GM23248 (cell line): ENCODE data around the gene MRNIP. TPM values are rescaled to one million over a fixed set of nuclear protein-coding genes. Genes with fewer than 3 reads are reported as not detected.

ENCODE experiments used
- DNase-seq: peaks from one replicate; pipeline ENCODE4 v3.0.0-alpha.2; 2015
- H2AFZ ChIP-seq: fragments of 200-600 bp; sonication (generic); 2 replicates; pipeline ENCODE4 v1.6.1; 2016; ENCODE audit warnings: antibody characterized with exemption
- H3F3A ChIP-seq: fragments of 200-600 bp; sonication (generic); 2 replicates; pipeline ENCODE4 v1.6.1; 2016; ENCODE audit warnings: mild to moderate bottlenecking, antibody characterized with exemption, mixed run types; ENCODE audit not compliant: insufficient read depth
- H3K27ac ChIP-seq: fragments of 200-600 bp; sonication (generic); 2 replicates; pipeline ENCODE4 v1.5.1; 2016; ENCODE audit warnings: mild to moderate bottlenecking
- H3K27me3 ChIP-seq: fragments of 200-600 bp; sonication (generic); replicated peaks from 2 replicates; pipeline ENCODE4 v1.6.1; 2016; ENCODE audit warnings: mild to moderate bottlenecking; ENCODE audit not compliant: insufficient read depth
- H3K36me3 ChIP-seq: fragments of 200-600 bp; sonication (generic); 2 replicates; pipeline ENCODE4 v1.6.1; 2016; ENCODE audit warnings: low read depth, mild to moderate bottlenecking
- H3K4me1 ChIP-seq: fragments of 200-600 bp; sonication (generic); 2 replicates; pipeline ENCODE4 v1.6.1; 2016; ENCODE audit warnings: mild to moderate bottlenecking; ENCODE audit not compliant: insufficient read depth
- H3K4me2 ChIP-seq: fragments of 200-600 bp; sonication (generic); one replicate; pipeline ENCODE4 v1.6.1; 2016; ENCODE audit warnings: mild to moderate bottlenecking; ENCODE audit not compliant: unreplicated experiment
- H3K4me3 ChIP-seq: fragments of 200-600 bp; sonication (generic); 2 replicates; pipeline ENCODE4 v1.5.1; 2016; ENCODE audit warnings: mild to moderate bottlenecking
- H3K79me2 ChIP-seq: fragments of 200-600 bp; sonication (generic); 2 replicates; pipeline ENCODE4 v1.6.1; 2016; ENCODE audit warnings: mild to moderate bottlenecking; ENCODE audit not compliant: insufficient read depth
- H3K9ac ChIP-seq: fragments of 200-600 bp; sonication (generic); 2 replicates; pipeline ENCODE4 v1.6.1; 2016; ENCODE audit warnings: mild to moderate bottlenecking
- H3K9me2 ChIP-seq: fragments of 200-600 bp; sonication (generic); 2 replicates; pipeline ENCODE4 v1.6.1; 2016; ENCODE audit warnings: mixed run types, mild to moderate bottlenecking, moderate library complexity; ENCODE audit not compliant: insufficient read depth
- H3K9me3 ChIP-seq: fragments of 200-600 bp; sonication (generic); one replicate; pipeline ENCODE4 v1.6.1; 2017; ENCODE audit warnings: low read depth
- H4K20me1 ChIP-seq: fragments of 200-600 bp; sonication (generic); 2 replicates; pipeline ENCODE4 v1.6.0; 2016; ENCODE audit not compliant: insufficient read depth
- EZH2 ChIP-seq: fragments of 200-600 bp; sonication (generic); IDR thresholded peaks from 2 replicates; pipeline ENCODE4 v1.6.1; 2018; ENCODE audit warnings: antibody characterized with exemption, mild to moderate bottlenecking; ENCODE audit not compliant: insufficient read depth, poor library complexity, severe bottlenecking
- EZH2phosphoT487 ChIP-seq: fragments of 200-600 bp; sonication (generic); IDR thresholded peaks from 2 replicates; pipeline ENCODE4 v1.6.1; 2018; ENCODE audit warnings: antibody characterized with exemption, moderate library complexity, mild to moderate bottlenecking, low read depth; ENCODE audit not compliant: insufficient read depth
- WGBS, 2 experiments: methylation state at CpG; one replicate each; pipeline ENCODE4 v1.1.6; 2015 to 2017; ENCODE audit warnings: low lambda C conversion rate in 2 of 2, low coverage in 1 of 2; ENCODE audit errors: missing lambda C conversion rate in 2 of 2; 5-methylcytosine and 5-hydroxymethylcytosine counted together
- in situ Hi-C: fragments of 300-500 bp; cut with MboI; formaldehyde crosslinking; loops from 2 replicates; pipeline ENCODE4 v1.15.0; 2020
- polyA plus RNA-seq: library from polyadenylated mRNA; unstranded; fragments of >200 nt; fragmentation: Nextera tagmentation; extraction: Ambion mirVana; gene quantifications from 2 replicates; pipeline ENCODE4 v1.2.1, GENCODE V29; 2016
- total RNA-seq: library from RNA; depleted of rRNA; stranded (reverse); fragments of >200 nt; shearing (Covaris generic); gene quantifications from 2 replicates; pipeline ENCODE4 v1.2.3, GENCODE V29; 2014

MRNIP gene
- total and polyA plus RNA-seq, 2 experiments from 2014 or later, result 14.1 to 17.3 TPM

DNA sequence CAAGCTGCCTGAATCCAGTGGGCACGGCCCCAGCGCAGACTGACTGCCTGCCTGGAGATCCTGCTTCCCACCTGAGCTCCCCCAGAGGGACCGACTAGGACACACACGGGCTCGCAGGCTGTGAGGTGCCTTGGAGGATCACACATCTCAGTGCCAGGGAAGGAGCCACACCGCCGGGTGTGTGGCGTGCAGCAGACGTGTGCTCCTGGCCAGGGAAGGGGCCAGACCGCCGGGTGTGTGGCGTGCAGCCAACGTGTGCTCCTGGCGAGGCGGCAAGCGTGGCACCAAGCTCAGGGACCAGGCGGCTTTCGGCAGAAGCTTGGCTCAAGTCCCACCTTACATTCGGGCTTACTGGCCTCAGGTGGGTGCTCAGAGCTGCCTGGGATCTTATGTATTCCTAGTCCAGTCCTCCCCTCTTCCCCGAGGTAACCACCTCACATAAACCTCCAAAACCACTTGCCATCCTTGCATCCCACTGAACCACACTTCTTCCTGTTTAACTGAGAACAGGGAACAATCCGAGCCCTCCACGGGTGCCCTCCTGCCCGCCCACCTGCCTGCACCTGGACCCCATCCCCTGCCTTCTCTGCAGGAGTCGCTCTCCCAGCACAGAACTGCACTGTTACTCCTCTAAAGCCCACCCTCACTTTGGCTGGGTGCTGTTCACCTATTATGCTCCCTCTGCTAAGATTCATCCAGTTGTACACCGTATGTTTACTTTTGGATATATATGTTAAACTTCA lies 22.4 kb upstream of the MRNIP start:
- Histone ChIP-seq H2AFZ (no peak overlapping the region), H3K4me3 (no peak overlapping the region), H3K9me3 (no peaks in the 10 kb centered on the region), H3K4me1 (no peaks in the 10 kb centered on the region), H3K27ac (no peak overlapping the region), H3K9ac (no peak overlapping the region), H4K20me1 (no peaks in the 10 kb centered on the region), H3K36me3 (peaks cover 46% of the 10 kb centered on the region), H3F3A (no peaks in the 10 kb centered on the region), H3K4me2 (no peak overlapping the region), H3K9me2 (no peaks in the 10 kb centered on the region), H3K27me3 (no peaks in the 10 kb centered on the region), H3K79me2 (peaks cover 6% of the 10 kb centered on the region; the same call in 1 of the 2 replicates)
- TF ChIP-seq EZH2phosphoT487 (no peak), EZH2 (no peak)
- no peak for DNase-seq
- in situ Hi-C loops, result no loop called here
- 90 to 92% methylated on average over 24 to 25 of the region's 25 CpGs for WGBS, 2 experiments

DNA sequence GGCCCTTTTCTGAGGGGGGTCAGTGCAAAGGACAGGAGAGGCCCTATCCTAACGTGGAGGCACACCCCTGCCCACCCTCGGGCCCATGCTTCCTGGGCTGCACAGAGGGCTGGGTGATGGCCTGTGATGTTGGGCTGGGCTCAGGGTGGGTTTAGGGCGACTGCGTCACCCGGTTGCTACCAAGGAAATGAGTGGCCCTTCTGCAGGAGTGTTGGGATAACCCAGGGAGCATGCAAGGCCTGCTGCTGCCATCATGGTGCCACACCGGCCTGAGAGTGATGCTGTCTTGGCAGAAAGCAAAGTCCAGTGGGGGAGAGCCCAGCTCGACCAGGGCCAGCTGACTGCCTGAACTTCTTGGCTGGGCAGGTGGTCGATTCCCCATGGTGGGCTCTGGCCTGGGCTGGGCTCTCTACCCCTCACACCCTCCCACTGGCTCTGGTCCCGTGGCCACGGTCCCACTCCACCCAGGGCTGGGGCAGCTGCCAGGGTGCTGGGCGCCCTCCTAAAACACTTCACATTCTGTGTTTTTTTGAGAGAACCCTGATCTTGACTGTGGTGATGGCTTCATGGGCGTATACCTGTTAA lies 21.5 kb upstream of the MRNIP start:
- DNase-seq, result no peak
- H3K9ac ChIP-seq, result no peak overlapping the region
- no peaks in the 10 kb centered on the region for H3K27me3 ChIP-seq
- no peak for TF ChIP-seq EZH2phosphoT487
- TF ChIP-seq EZH2, result no peak
- H3K79me2 ChIP-seq, result no peaks in the 10 kb centered on the region
- in situ Hi-C loops, result no loop called here
- peaks cover 43% of the 10 kb centered on the region for H3K36me3 ChIP-seq
- H3K4me3 ChIP-seq, result no peak overlapping the region
- WGBS, 2 experiments, result 90 to 93% methylated on average over 9 to 12 of the region's 12 CpGs
- H3K4me1 ChIP-seq, result no peaks in the 10 kb centered on the region
- H3K27ac ChIP-seq, result no peak overlapping the region
- no peak overlapping the region for H3K4me2 ChIP-seq
- no peaks in the 10 kb centered on the region for H4K20me1 ChIP-seq
- no peaks in the 10 kb centered on the region for H3K9me3 ChIP-seq
- H2AFZ ChIP-seq, result no peak overlapping the region
- no peaks in the 10 kb centered on the region for H3K9me2 ChIP-seq
- H3F3A ChIP-seq, result no peaks in the 10 kb centered on the region

DNA sequence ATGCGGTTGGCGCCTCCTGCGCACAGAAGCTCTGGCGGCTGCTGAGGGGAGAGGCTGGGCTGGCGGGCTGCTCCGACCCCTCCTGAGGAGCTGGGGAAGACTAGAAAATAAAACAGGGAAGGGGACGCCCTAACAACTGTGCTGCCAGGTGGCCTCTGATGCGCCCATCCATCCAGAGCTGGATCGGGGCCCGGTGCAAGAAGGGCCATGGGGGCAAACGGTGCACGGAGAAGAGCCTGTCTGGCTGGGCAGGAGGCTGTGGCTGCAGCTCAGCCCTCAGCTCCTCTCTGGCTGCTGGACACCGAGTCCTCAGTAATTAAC lies 21.0 kb upstream of the MRNIP start:
- DNase-seq, result no peak
- Histone ChIP-seq H4K20me1 (no peaks in the 10 kb centered on the region), H3K4me2 (no peak overlapping the region), H3K36me3 (peaks cover 38% of the 10 kb centered on the region), H2AFZ (no peak overlapping the region), H3F3A (no peaks in the 10 kb centered on the region), H3K27ac (no peak overlapping the region), H3K79me2 (no peaks in the 10 kb centered on the region), H3K9me3 (no peaks in the 10 kb centered on the region), H3K9me2 (no peaks in the 10 kb centered on the region), H3K4me1 (no peaks in the 10 kb centered on the region), H3K27me3 (no peaks in the 10 kb centered on the region), H3K9ac (no peak overlapping the region), H3K4me3 (no peak overlapping the region)
- 91 to 97% methylated on average over 13 of the region's 13 CpGs for WGBS, 2 experiments
- TF ChIP-seq EZH2 (no peak), EZH2phosphoT487 (no peak)
- in situ Hi-C loops, result no loop called here

- Histone ChIP-seq H3K36me3 (peaks cover 33% of the 10 kb centered on the region), H3K27me3 (no peaks in the 10 kb centered on the region), H3K4me1 (no peaks in the 10 kb centered on the region), H3K27ac (no peak overlapping the region), H3F3A (no peaks in the 10 kb centered on the region), H4K20me1 (no peaks in the 10 kb centered on the region), H3K9me2 (no peaks in the 10 kb centered on the region), H3K79me2 (no peaks in the 10 kb centered on the region), H3K9me3 (no peaks in the 10 kb centered on the region), H3K9ac (no peak overlapping the region), H2AFZ (no peak overlapping the region), H3K4me2 (no peak overlapping the region), H3K4me3 (no peak overlapping the region)
- DNase-seq, result no peak
- 95 to 97% methylated on average over 28 to 30 of the region's 31 CpGs for WGBS, 2 experiments
- no peak for TF ChIP-seq EZH2phosphoT487
- no peak for TF ChIP-seq EZH2
- in situ Hi-C loops, result no loop called here
Observed at GRCh38 chr5:179879003-179879689, 20.5 kb upstream of the MRNIP start.
